Upper lobe of left lung (tissue), 6 donors: ENCODE results near the gene AMBN. TPM values are rescaled to one million over a fixed set of nuclear protein-coding genes. Genes with fewer than 3 reads are reported as not detected.

ENCODE experiments used
- ATAC-seq, 2 donors: fragments of 200-7000 bp; cut with Tn5 transposase; one replicate each; pipeline ENCODE4 v1.9.1; 2022; ENCODE audit warnings: mild to moderate bottlenecking in 2 of 2, moderate library complexity in 2 of 2; ENCODE audit not compliant: low FRiP score in 2 of 2
- DNase-seq, 2 donors: peaks; one replicate each; pipeline ENCODE4 v3.0.0-alpha.2; 2019 to 2020
- H3K27ac ChIP-seq, 4 donors: fragments of 200-600 bp; sonication (generic); one replicate each; pipeline ENCODE4 v1.5.1; 2016 to 2019
- H3K27me3 ChIP-seq, 4 donors: fragments of 200-600 bp; sonication (generic); one replicate each; pipeline ENCODE4 v1.5.1; 2017 to 2019
- H3K36me3 ChIP-seq, 4 donors: fragments of 200-600 bp; sonication (generic); one replicate each; pipeline ENCODE4 v1.5.1; 2016 to 2019
- H3K4me1 ChIP-seq, 4 donors: fragments of 200-600 bp; sonication (generic); one replicate each; pipeline ENCODE4 v1.5.1; 2018 to 2019
- H3K4me3 ChIP-seq, 4 donors: fragments of 200-600 bp; sonication (generic); one replicate each; pipeline ENCODE4 v1.5.1; 2017 to 2019; ENCODE audit warnings: mild to moderate bottlenecking in 2 of 4, moderate library complexity in 1 of 4
- H3K9me3 ChIP-seq, 4 donors: fragments of 200-600 bp; sonication (generic); one replicate each; pipeline ENCODE4 v1.5.1; 2018 to 2019
- EP300 ChIP-seq, 4 donors: sonication (generic); formaldehyde crosslinking; IDR thresholded peaks; one replicate each; pipeline ENCODE4 v1.5.1; 2017; ENCODE audit warnings: antibody characterized with exemption in 4 of 4, control low read depth in 2 of 4
- POLR2A ChIP-seq, 4 donors: fragments of 450-650 bp; IDR thresholded peaks; one replicate each; pipeline ENCODE4 v1.5.1; 2016 to 2017; ENCODE audit warnings: antibody characterized with exemption in 4 of 4, mild to moderate bottlenecking in 2 of 4
- POLR2AphosphoS5 ChIP-seq, 2 donors: sonication (generic); formaldehyde crosslinking; IDR thresholded peaks; one replicate each; pipeline ENCODE4 v1.5.1; 2017; ENCODE audit warnings: antibody characterized with exemption in 2 of 2
- WGBS, 2 donors: methylation state at CpG; one replicate each; pipeline ENCODE4 v1.1.5; 2017 to 2018; 5-methylcytosine and 5-hydroxymethylcytosine counted together
- total RNA-seq, 6 donors: library from RNA; depleted of rRNA in 4 of 6; stranded (reverse); fragments of >200 nt in 4 of 6; gene quantifications; one replicate each; pipeline versions ENCODE4 v1.1.0 to v1.2.1, GENCODE V29; 2016 to 2021
- TF ChIP-seq, protein P1 (sequence below), 6 experiments: fragments of 450-650 bp in 4 of 6; fragments of 200-600 bp in 2 of 6; sonication (generic) in 2 of 6; IDR thresholded peaks; one replicate each; pipeline ENCODE4 v1.5.1; 2016 to 2019; ENCODE audit warnings: antibody characterized with exemption in 6 of 6
- donor health status: DM: no; HTN: no; CAD: no; lungs with moderate emphysema.
- donor health status: DM: no; HTN: yes; CAD: no; lungs with severe emphysema.

The AMBN gene
- total RNA-seq, 6 donors from 2014 or later = not detected

- no peaks in the 10 kb centered on the region for H3K27me3 ChIP-seq
- H3K4me1 ChIP-seq = no peaks in the 10 kb centered on the region
- no peaks in the 10 kb centered on the region for H3K9me3 ChIP-seq
- no peak for DNase-seq
- no peak overlapping the region for H3K4me3 ChIP-seq
- no peaks in the 10 kb centered on the region for H3K36me3 ChIP-seq
- ATAC-seq = no peak
- TF ChIP-seq EP300 (IDR thresholded peaks at IDR 0.05) (no peak), POLR2A (IDR thresholded peaks at IDR 0.05) (no peak), POLR2AphosphoS5 (IDR thresholded peaks at IDR 0.05) (no peak)
- TF ChIP-seq, protein P1, sequence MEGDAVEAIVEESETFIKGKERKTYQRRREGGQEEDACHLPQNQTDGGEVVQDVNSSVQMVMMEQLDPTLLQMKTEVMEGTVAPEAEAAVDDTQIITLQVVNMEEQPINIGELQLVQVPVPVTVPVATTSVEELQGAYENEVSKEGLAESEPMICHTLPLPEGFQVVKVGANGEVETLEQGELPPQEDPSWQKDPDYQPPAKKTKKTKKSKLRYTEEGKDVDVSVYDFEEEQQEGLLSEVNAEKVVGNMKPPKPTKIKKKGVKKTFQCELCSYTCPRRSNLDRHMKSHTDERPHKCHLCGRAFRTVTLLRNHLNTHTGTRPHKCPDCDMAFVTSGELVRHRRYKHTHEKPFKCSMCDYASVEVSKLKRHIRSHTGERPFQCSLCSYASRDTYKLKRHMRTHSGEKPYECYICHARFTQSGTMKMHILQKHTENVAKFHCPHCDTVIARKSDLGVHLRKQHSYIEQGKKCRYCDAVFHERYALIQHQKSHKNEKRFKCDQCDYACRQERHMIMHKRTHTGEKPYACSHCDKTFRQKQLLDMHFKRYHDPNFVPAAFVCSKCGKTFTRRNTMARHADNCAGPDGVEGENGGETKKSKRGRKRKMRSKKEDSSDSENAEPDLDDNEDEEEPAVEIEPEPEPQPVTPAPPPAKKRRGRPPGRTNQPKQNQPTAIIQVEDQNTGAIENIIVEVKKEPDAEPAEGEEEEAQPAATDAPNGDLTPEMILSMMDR (IDR thresholded peaks at IDR 0.05) = no peak
- 50 to 61% methylated on average over 1 of the region's 1 CpG for WGBS, 2 donors
- H3K27ac ChIP-seq = no peak overlapping the region
These were observed 32.3 kb downstream of the AMBN start for GRCh38 chr4:70624226-70624793.

DNA sequence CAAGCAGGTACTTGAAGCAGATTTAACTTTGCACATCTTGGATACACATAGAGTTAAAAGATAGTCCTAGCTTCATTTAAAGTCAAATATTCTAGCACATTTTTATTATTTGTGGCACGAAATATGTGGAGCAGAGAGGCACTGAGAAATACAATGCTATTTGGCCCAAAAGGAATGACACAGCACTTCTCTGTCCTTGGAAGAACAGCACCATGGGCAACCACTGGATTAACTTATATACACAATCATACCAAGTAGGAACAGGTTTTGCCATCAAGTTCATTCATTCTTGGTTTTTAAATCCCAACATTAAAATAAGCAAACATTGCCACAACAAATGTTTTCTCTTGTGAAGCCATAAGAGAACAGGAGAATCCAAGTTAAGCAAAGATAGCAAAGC is 35.6 kb downstream of the AMBN start:
- H3K9me3 ChIP-seq = no peaks in the 10 kb centered on the region
- H3K4me1 ChIP-seq = no peaks in the 10 kb centered on the region
- no peak overlapping the region for H3K4me3 ChIP-seq
- H3K36me3 ChIP-seq = no peaks in the 10 kb centered on the region
- ATAC-seq (no peak), DNase-seq (no peak)
- no peaks in the 10 kb centered on the region for H3K27me3 ChIP-seq
- H3K27ac ChIP-seq = no peak overlapping the region
- 85 to 92% methylated on average over 1 of the region's 1 CpG for WGBS, 2 donors
- TF ChIP-seq POLR2A (IDR thresholded peaks at IDR 0.05) (no peak), EP300 (IDR thresholded peaks at IDR 0.05) (no peak)

DNA sequence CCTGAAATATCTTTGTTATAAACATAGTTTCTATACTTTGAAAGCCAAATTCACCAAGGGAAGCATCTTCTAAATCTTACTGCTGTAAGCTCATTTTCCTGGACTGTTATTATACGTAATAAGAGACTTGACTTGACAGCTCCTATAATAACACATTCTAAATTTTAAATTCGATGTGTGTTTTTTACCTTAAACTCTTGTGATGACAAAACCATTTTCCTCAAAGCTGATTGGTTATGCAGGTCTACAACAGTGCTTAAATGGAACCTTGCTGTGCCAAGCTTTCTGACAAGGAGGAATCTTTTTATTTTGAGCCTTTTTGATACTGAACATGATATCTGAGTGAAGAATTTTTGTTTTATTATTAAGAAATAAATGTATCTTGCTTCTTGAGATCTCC is 36.4 kb downstream of the AMBN start, which contains the start of gene ENAM:
ENAM (plus strand) TSS at position 301 of the 400 bp plus-strand sequence. CDS start 757 bp downstream, outside the sequence.
- TF ChIP-seq POLR2A (IDR thresholded peaks at IDR 0.05) (no peak), POLR2AphosphoS5 (IDR thresholded peaks at IDR 0.05) (no peak), EP300 (IDR thresholded peaks at IDR 0.05) (no peak)
- TF ChIP-seq, protein P1 (IDR thresholded peaks at IDR 0.05) = no peak
- Histone ChIP-seq H3K4me1 (no peaks in the 10 kb centered on the region), H3K27me3 (no peaks in the 10 kb centered on the region), H3K9me3 (no peaks in the 10 kb centered on the region), H3K27ac (no peak within 1 kb of the TSS), H3K36me3 (no peaks in the 10 kb centered on the region), H3K4me3 (no peak within 1 kb of the TSS)
- ATAC-seq (no peak), DNase-seq (no peak)
- WGBS, 2 donors = 87% methylated on average over 2 of the region's 2 CpGs

DNA sequence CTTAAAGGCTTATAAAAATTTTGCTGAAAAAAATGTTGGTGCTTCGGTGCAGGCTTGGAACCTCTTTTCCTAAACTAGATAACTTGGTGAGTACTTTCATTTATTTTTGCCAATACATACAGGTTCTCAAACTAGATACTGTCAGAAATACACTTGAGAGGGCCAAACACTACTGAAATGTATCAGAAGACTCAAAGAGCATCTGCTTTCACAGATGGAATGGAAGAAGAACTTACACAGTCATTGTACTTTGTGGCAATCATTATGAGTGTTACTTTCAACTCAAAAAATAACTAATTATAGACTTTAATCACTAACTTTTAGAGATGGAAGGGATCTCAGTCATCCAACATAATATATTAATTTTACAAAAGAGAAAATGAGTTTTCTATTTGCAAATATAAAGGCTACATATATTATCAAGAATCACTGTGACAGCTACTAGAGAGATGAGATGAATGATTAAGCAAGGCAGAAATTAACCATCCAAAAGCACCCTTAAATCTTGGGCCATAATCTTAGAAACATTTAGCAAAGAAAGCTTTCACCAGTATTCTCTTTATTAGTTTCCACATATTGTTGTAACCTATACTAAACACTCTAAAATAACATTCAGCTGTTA is 37.5 kb downstream of the AMBN start:
- TF ChIP-seq, protein P1 (IDR thresholded peaks at IDR 0.05) = no peak
- TF ChIP-seq POLR2AphosphoS5 (IDR thresholded peaks at IDR 0.05) (no peak), EP300 (IDR thresholded peaks at IDR 0.05) (no peak), POLR2A (IDR thresholded peaks at IDR 0.05) (no peak)
- ATAC-seq (no peak), DNase-seq (no peak)
- Histone ChIP-seq H3K4me3 (no peak overlapping the region), H3K36me3 (no peaks in the 10 kb centered on the region), H3K4me1 (no peaks in the 10 kb centered on the region), H3K27me3 (no peaks in the 10 kb centered on the region), H3K27ac (no peak overlapping the region), H3K9me3 (no peaks in the 10 kb centered on the region)
- WGBS, 2 donors = 83 to 94% methylated on average over 1 of the region's 1 CpG

DNA sequence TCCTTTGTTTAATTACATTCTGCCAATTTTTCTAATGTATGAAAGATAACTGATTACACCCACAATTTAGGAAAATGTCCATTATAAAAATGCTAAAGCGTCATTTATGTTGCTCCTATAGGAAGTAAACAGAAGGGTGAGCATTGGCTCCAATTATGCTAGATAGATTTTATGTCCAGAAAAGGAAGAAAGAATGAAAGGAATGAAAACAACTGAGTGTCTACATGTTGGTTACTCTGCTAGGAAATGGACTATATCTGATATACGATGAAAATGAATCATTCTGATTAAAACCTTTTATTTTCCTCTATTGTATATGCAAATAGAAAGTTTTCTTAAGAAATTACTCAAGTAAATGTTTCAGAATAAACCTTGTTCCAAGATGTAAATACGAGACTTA is 38.1 kb downstream of the AMBN start:
- TF ChIP-seq POLR2A (IDR thresholded peaks at IDR 0.05) (no peak), EP300 (IDR thresholded peaks at IDR 0.05) (no peak), POLR2AphosphoS5 (IDR thresholded peaks at IDR 0.05) (no peak)
- TF ChIP-seq, protein P1 (IDR thresholded peaks at IDR 0.05) = no peak
- no peaks in the 10 kb centered on the region for H3K9me3 ChIP-seq
- H3K4me3 ChIP-seq = no peak overlapping the region
- no peaks in the 10 kb centered on the region for H3K36me3 ChIP-seq
- DNase-seq (no peak), ATAC-seq (no peak)
- WGBS, 2 donors = 67 to 69% methylated on average over 3 of the region's 3 CpGs
- H3K4me1 ChIP-seq = no peaks in the 10 kb centered on the region
- no peaks in the 10 kb centered on the region for H3K27me3 ChIP-seq
- no peak overlapping the region for H3K27ac ChIP-seq
